ENCODE results near the gene TMEM40.
"Not testable (repeated sequence)": the region's sequence is repeated elsewhere in the genome, so short reads cannot be mapped to it uniquely, and the experiment has no call there.

The TMEM40 gene, protein sequence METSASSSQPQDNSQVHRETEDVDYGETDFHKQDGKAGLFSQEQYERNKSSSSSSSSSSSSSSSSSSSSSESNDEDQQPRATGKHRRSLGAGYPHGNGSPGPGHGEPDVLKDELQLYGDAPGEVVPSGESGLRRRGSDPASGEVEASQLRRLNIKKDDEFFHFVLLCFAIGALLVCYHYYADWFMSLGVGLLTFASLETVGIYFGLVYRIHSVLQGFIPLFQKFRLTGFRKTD

GRCh38 chr3:12759097-12759679 lies at the start of gene TMEM40:
Gene TMEM40, minus strand, starts transcription at chr3:12759259. Its CDS starts 9,427 bp downstream, at chr3:12749832.
- peak; percentile 67 for DNase-seq

- no peak for DNase-seq
Observed at GRCh38 chr3:12808587-12808986, 49.5 kb upstream of the TMEM40 start.

- no peak for DNase-seq
Observed at GRCh38 chr3:12807601-12808359, 48.7 kb upstream of the TMEM40 start.

DNA sequence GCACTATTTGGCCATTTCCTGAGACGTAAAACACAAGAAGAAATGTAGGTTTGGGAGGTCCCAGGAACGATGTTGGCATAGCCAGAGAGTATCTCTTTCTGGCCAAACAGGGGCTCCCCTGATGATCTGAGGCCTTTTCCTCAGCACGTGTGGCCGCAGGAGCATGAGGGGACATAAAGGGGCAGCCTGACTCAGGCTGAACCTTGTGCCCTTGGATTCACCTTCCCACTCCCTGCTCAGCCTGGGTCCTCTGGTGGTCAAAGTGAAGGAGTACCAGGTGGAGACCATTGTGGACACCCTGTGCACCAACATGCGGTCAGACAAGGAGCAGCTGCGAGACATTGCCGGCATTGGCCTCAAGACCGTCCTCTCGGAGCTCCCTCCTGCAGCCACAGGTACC lies 48.0 kb upstream of the TMEM40 start:
- no peak for DNase-seq

DNA sequence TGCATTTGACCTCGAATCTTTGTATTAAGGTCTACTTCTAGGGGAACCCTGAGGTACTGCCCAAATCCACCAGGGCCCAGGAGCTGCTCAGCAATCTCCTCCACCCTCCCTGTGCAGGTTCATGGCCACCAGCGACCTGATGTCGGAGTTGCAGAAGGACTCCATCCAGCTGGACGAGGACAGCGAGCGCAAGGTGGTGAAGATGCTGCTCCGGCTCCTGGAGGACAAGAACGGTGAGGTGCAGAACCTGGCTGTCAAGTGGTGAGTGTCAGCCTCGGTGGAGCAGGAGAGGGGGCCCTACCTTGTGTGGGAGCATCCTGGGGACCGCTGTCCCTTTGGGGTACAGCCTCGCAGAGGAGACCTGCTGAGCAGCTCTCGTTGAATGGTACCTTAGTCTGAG lies 44.3 kb upstream of the TMEM40 start:
- no peak for DNase-seq

- DNase-seq, result no peak
Observed at GRCh38 chr3:12799525-12800440, 40.7 kb upstream of the TMEM40 start.

DNA sequence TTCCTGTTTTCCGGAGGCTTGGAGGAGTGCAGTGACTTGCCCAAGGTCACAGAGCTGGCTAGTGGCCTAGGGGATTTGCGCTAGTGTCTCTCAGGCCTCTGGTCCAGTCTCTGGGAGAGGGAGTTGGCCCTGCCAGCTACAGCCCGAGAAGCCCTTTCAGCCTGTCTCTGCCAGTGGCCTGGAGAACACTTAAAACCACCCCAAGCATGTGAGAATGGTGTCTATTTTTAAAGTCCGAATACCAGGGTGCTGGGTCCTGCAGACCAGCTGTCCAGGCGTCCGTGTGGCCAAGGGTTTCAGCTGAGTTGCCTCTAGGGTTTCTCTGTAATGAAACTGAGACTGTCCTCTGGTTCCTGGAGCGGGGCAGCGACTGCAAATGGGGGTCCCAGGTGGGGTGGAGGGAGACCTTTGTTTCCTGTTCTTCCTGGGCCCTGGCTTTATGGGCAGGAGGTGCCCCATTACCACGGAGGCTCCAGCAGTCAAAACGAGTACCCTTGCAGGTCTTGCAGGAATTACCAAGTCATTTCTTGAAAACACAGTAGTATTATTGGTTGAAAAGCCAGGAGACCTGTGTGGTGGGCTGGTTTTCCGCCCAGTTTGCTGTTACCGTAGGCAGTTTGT lies 39.6 kb upstream of the TMEM40 start:
- DNase-seq, result no peak

- DNase-seq, result no peak
Observed at GRCh38 chr3:12797892-12798558, 39.0 kb upstream of the TMEM40 start.

GRCh38 chr3:12797124-12797891 lies 38.2 kb upstream of the TMEM40 start:
- DNase-seq, result no peak

GRCh38 chr3:12796171-12797123 lies 37.4 kb upstream of the TMEM40 start, which contains the start of gene CAND2:
Gene CAND2, plus strand, starts transcription at chr3:12796680. Its CDS starts 41 bp downstream, at chr3:12796721.
- DNase-seq, result peak; percentile 57

- no peak for DNase-seq
Observed at GRCh38 chr3:12793701-12794100, 34.6 kb upstream of the TMEM40 start.

GRCh38 chr3:12791430-12791829 lies 32.4 kb upstream of the TMEM40 start:
- no peak for DNase-seq

GRCh38 chr3:12787967-12788690 lies 29.1 kb upstream of the TMEM40 start:
- not testable (repeated sequence) for DNase-seq

DNA sequence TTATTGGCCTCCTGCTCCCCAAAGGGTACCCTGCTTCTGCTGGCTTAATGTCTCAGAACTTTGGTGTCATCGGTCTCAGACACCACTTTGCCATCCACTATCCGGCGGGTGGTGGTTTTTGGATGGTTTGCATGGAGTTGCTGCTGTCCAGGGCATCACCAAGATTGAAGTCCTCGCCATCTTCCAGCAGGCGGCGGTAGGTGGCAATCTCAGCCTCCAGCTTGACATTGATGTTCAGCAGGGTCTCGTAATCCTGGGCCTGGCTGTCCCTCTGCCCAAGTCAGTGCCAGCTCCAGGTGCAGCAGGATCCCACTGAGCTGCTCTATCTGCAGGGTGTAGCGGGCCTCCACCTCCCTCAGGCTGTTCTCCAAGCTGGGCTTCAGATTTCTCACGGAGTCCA lies 28.3 kb upstream of the TMEM40 start:
- DNase-seq, result peak; percentile 55

- DNase-seq, result no peak
Observed at GRCh38 chr3:12785096-12785495, 26.0 kb upstream of the TMEM40 start.

- no peak for DNase-seq
Observed at GRCh38 chr3:12782172-12782815, 23.2 kb upstream of the TMEM40 start.

DNA sequence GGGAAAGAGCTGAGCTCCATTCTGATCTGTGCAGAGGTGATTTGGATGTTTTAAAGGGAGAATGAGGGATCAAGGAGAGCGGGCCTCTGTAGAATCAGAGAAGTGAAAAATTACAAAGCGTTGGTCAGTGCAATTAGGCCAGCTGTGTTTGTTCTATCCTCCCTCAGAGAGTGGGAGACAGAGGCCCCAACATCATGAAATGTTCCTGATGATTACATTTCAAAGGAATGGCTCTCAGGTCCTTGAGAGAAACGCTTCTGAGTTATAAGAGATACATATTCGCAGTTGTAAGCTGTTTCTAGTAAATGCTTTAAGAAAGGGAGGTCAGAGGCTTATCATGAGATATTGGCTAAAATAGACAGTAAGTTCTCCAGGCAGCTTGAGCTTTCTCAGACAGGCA lies 21.7 kb upstream of the TMEM40 start:
- no peak for DNase-seq

- no peak for DNase-seq
Observed at GRCh38 chr3:12777171-12777570, 18.1 kb upstream of the TMEM40 start.

- DNase-seq, result not testable (repeated sequence)
Observed at GRCh38 chr3:12775970-12776369, 16.9 kb upstream of the TMEM40 start.

Data from EL (cell line).